ENCODE data around the gene ZNF480.
A peak's percentile ranks its signal among the peaks of the same experiment; 100 is the strongest.
"Not testable (repeated sequence)": the region's sequence is repeated elsewhere in the genome, so short reads cannot be mapped to it uniquely, and the experiment has no call there.

ZNF480 gene

DNA sequence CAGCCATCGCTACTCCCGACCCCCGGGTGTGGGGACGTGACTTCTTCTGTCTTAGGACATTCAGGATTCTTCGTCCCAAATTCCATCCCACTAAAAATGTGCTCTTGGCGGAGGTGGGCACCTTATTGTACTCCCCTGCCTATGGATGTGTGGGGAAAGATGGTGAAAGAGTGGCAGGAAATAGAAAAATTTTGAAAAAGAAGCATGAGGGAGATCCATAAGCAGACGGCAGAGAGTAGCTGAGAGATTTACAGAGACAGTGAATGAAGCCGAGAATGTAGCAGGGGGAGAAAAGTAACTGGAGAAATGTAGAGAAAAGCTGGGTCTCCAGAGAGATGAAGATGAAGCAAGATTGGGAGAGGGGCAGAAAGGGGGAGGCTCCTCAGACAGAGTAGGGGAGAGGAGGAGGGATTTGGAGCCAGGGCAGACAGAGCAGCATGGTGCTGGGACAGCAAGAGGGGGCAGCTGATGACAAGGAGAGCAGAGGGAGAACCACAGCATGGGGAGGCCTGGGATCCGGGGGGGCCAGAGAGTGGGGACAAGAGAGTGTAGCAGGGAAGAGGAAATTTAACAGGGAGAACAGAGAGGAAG is 39.9 kb downstream of the ZNF480 start:
- no peak for DNase-seq (ENCODE audit: low read depth in 2 of 3, low spot score in 1 of 3)

DNA sequence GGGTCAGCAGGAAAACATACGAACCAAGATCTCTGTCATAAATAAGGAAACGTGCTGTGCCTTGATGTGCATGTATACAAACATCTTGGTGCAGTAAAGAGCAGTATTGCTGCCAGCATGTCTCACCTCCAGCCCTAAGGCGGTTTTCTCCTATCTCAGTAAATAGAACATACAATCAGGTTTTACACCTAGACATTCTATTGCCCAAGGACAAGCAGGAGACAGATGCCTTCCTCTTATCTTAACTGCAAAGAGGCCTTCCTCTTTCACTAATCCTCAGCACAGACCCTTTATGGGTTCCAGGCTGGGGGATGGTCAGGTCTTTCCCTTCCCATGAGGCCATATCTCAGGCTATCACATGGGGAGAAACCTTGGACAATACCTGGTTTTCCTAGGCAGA is 42.1 kb downstream of the ZNF480 start:
- DNase-seq (ENCODE audit: low read depth in 2 of 3, low spot score in 1 of 3), result not testable (repeated sequence)

DNA sequence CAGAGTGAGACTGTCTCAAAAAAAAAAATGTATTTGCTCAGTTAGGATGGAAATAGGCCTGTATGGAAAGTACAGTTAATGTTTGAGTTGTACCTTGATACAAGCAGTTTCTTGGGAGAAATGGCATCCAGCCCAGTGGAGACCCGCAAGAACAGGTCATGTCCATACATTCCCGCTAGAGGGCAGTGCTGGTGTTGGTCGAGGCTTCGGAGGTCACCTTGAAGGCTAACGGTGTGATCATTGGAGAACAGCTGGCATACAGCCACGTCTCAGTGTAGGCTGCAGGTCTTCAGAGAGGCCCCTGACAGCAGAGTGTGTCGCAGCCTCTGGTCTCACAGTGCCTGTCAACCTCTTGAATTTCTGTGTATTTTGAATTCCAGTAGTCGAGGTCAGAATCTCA is 46.6 kb downstream of the ZNF480 start:
- peak; percentile 23 to 35 (median 28) for DNase-seq (ENCODE audit: low read depth in 2 of 3, low spot score in 1 of 3)

DNA sequence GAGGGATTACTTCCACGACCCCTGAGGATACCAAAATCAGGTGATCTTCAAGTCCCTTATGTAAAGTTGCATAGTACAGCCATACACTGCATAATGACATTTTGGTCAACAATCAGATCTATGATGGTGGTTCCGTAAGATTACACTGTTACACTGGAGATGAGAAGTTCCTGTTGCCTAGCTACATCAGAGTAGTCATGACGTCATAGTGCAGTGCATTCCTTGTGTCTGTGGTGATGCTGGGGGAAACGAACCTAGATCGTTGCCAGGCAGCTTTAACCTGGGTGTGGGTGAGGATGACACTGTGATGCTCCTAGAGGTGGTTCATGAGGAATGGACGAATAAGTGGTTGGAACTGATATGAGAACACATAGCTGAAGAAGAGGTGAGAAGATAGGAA is 48.2 kb downstream of the ZNF480 start:
- DNase-seq (ENCODE audit: low read depth in 2 of 3, low spot score in 1 of 3), result no peak

DNA sequence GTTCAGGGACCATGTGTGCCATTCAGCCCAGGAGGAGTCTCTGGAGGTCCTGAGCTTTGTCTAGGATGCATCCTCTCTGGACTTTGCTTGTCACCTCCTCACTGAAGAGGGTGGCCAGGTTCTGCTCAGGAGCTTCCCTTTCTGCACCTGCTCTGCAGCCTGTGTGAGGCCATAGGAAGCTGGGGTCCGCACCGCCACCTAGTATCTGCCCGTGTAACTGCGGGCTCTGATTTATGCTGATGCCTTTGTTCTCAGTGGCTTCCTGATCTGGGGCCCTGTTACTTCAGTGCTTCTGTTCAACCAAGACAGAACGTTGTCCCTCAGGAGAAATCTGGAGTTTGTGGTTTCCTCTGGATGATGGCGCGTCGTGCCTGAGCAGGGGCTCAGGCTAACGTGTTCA is 54.5 kb downstream of the ZNF480 start:
- DNase-seq (ENCODE audit: low read depth in 2 of 3, low spot score in 1 of 3), result no peak

DNA sequence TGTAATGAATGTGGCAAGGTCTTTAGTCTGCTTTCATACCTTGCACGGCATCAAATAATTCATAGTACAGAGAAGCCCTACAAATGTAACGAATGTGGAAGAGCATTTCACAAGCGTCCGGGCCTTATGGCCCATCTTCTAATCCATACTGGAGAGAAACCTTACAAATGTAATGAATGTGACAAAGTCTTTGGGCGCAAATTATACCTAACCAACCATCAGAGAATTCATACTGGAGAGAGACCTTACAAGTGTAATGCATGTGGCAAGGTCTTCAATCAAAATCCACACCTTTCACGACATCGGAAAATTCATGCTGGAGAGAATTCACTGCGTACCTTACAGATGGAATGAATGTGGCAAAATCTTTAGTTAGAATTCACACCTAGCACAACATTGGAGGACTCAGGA is 69.5 kb downstream of the ZNF480 start:
- no peak for DNase-seq (ENCODE audit: low read depth in 2 of 3, low spot score in 1 of 3)

DNA sequence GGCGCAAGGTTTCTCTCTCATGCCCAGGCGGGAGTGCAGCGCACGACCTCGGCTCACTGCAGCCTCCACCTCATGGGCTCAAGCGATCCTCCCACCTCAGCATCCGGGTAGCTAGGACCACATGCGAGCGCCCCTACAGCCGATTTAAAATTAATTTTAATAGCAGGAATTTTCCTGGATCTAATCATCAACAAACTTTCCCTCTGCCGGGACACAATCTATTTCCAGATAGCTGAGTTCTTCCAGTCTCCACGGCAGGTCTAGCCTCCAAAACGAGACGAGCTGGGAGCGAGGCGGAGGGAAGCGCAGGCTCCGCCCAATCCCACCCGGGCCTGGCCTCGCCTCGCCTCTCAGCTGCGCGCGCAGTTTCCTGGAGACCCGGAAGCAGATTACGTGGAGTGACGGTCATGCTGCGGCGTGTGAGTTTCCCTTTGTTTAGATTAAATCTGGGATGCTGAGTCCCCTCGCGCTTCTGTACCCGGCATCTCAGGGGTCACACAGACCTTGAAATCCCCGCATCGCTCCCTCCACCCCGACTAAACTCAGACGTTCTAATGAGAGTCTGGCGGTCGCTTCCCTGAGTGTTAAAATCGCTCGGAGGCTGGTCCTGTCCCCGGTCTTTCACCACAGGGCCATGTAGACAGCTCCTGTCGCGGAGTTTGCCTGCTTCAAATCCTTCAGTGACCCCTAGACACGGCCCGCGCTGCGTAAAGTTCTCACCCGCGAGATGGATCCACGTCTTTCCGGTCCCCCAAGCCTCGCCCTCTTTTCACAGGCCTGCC is 72.8 kb downstream of the ZNF480 start, which contains the start of gene ZNF880:
TSS of gene ZNF880 (plus strand) at position 365 of the 782 bp plus-strand sequence. CDS start at position 408, 43 bp downstream.
- peak; percentile 81 to 87 (median 82) for DNase-seq (ENCODE audit: low read depth in 2 of 3, low spot score in 1 of 3)

DNA sequence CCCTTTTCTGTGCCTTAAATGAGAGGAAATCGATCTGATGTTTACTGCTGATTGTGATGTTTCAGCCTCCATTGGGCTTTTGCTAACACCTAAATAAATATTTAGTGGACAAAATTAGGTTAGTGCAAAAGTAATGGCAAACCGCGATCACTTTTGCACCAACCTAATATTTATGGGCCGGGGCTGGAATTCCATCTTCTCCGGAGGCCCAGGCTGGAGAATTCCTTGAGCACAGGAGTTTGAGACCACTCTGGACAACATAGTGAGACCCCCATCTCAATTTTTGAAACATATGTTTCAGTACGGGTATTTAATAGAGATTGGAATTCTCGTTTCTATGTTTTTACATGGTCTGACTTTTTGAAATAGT is 73.4 kb downstream of the ZNF480 start:
- no peak for DNase-seq (ENCODE audit: low read depth in 2 of 3, low spot score in 1 of 3)
